GM19023 (cell line): ENCODE results near the gene FMN2.

ENCODE experiments used
- ATAC-seq: cut with Tn5 transposase; IDR thresholded peaks from one replicate; pipeline ENCODE4 v1.9.1; 2021; ENCODE audit warnings: mild to moderate bottlenecking, moderate library complexity; ENCODE audit not compliant: unreplicated experiment

FMN2 gene

DNA sequence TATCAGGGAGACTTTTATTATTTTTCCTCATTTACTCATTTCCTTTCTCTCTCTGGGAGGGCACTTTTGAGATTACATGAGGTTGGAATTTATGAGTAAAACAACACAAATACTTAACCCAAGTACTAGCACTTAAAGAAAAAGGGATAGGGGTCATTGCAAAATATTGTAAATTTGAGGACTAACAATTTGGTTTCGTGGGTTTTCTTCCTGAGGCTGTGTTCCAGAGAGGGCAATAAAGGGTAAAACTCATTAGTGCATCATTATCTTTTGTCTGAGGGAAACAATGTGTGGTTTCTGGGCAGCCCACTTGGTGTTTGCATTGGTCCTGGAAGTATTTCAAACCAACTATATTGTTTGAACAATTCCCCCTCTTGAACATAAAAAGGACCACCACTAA, 423.8 kb downstream of the FMN2 start:
- ATAC-seq = no peak

DNA sequence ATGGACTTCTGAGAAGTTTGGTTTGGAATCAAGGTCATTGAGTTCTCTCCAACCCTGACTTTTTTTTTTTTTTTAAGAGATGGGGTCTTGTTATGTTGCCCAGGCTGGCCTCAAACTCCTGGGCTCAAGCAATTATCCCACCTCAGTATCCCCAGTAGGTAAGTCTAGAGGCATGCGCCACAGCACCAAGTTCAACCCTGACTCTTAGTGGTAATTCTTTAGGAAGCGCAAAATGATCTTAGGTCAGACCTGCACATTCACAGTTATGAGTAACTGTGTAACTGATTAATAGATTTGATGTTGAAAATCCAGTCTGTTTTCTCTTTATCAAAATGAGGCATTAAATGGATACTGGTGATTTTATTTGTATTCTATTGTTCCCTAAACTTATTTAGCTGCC, 424.4 kb downstream of the FMN2 start:
- no peak for ATAC-seq

DNA sequence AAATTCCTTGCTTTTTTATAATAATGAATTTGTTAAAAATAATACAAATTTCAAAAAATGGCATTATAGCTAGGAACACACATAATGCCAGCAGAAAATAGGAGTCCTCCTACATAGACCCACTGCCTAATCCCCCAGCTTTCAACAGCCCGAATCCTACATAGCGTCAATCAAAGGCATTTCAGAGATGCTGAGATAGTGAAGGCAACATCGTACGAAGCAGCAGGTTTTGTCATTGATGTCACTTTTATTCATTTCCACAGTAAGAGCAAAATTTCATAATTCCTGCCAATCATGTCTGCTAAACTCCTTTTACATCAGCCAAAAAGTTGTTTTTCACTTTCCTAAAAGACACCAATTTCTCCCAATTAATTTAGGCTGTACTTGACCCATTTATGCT, 426.2 kb downstream of the FMN2 start:
- no peak for ATAC-seq

DNA sequence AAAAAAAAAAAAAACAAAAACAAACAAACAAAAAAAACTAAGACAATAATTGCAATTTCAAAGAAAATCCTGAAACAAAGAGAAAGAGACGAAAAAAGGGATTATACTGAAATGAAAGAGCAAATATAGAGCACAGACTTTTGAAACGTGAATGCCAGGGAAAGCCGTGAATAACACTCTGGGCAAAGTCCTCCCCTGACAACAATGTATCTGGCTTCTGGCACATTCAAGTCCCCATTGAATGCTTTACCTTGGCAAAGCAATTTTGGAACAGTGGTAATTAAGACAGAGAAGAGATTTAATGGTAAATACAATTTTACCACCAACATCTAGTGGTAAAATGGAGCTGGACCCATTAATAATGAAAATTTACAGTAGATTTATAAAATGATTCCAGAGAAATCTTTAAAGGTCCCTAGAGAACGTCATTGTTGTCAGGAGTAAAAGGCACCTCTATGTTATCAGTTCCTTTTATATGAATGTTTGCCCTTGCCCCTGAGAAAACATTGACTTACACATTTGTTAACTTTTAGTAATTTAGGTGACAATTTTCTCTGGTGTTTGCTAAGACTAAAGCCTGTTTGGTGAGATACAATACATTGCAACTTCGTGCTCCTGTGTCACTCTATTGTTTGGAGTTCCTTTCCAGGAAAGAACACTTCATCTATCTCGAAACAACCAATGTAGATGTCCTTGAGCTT, 430.6 kb downstream of the FMN2 start:
- no peak for ATAC-seq

DNA sequence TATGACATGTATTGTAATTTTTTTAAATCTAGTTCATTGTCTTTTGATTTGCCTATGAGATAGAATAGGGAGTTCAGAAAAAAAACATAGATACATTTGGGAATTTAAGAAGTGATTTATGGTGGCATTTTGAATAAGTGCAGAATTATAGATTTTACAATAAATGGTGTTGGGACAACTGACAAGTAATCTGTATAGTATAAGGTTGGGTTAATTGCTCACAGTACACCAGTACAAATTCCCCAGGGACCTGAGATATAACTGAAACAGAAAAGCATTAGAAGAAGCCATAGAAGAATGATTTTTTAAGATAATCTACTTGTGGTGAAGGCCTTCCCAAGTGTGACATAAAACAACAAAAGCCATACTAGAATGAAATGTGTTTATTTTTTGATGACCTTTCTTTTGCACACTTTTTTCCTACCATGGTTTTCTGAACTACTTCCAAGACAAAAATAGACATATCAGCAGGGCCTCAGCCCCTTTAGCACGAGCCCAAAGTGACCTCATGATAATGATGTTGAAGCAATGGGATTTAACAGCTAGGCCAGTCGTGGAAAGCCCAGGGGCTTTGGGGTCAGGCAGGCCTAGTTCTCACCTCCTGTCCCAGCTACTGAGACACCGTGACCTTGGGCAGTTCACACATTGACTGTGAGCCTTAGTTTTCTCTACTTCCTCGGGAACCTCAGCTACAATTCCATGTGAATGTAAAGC, 432.8 kb downstream of the FMN2 start:
- ATAC-seq = no peak
